Measurements from ENCODE around the gene LY9. TPM values are rescaled to one million over a fixed set of nuclear protein-coding genes. Genes with fewer than 3 reads are reported as not detected.

LY9 gene
- total RNA-seq, 1 experiment from 2014 or later, result not detected

GRCh38 chr1:160800645-160801408 is 4.9 kb downstream of the LY9 start:
- no peak overlapping the region for H2AK5ac ChIP-seq (ENCODE audit: insufficient read length, low read length)
- no peak overlapping the region for H3K18ac ChIP-seq (ENCODE audit: insufficient read length, low read depth, low read length)
- H3K4me2 ChIP-seq (ENCODE audit: insufficient read depth, insufficient read length, low read length), result no peak overlapping the region
- peaks cover 3% of the 10 kb centered on the region; the same call in 1 of the 2 replicates for H3K27me3 Mint-ChIP-seq (ENCODE audit: low read depth)
- no peaks in the 10 kb centered on the region; a peak in 1 of 7 replicates for H3K36me3 Mint-ChIP-seq (ENCODE audit: insufficient read depth in 1 of 3, low read depth in 3 of 3)
- H3K79me1 ChIP-seq (ENCODE audit: insufficient read depth, low read depth, low read length, poor library complexity, severe bottlenecking), result no peaks in the 10 kb centered on the region
- H3K27me3 ChIP-seq (ENCODE audit: insufficient read depth, low read length), result no peaks in the 10 kb centered on the region
- no peak overlapping the region for H3K4me3 Mint-ChIP-seq
- no peak overlapping the region for H3T11ph ChIP-seq (ENCODE audit: low read length)
- H3K4me1 ChIP-seq (ENCODE audit: insufficient read depth, low read length), result no peaks in the 10 kb centered on the region
- H4K8ac ChIP-seq (replicated peaks; ENCODE audit: insufficient read length, low read depth, low read length), result no peak overlapping the region
- H3K4ac ChIP-seq (ENCODE audit: low read depth, low read length), result no peak overlapping the region
- H3K4me1 Mint-ChIP-seq, result no peaks in the 10 kb centered on the region
- no peak overlapping the region for H2BK12ac ChIP-seq (ENCODE audit: insufficient read length, low read depth, low read length)
- no peak overlapping the region for H2BK20ac ChIP-seq (ENCODE audit: low read depth, low read length, poor library complexity, severe bottlenecking)
- H3K79me2 ChIP-seq (ENCODE audit: insufficient read depth, low read length), result no peaks in the 10 kb centered on the region
- H3K14ac ChIP-seq (ENCODE audit: insufficient read depth, low read length), result no peak overlapping the region
- H3K23me2 ChIP-seq (ENCODE audit: insufficient read length, low read depth, low read length, poor library complexity, severe bottlenecking), result no peaks in the 10 kb centered on the region
- H2BK120ac ChIP-seq (ENCODE audit: low read depth, low read length, poor library complexity, severe bottlenecking), result no peak overlapping the region
- no peak overlapping the region for H2AFZ ChIP-seq (ENCODE audit: low read length)
- no peak overlapping the region for H3K27ac Mint-ChIP-seq
- H4K91ac ChIP-seq (ENCODE audit: insufficient read length, low read depth, low read length), result no peak overlapping the region
- no peak overlapping the region for H3K23ac ChIP-seq (ENCODE audit: insufficient read length, low read depth, low read length)
- no peak overlapping the region for H2BK15ac ChIP-seq (ENCODE audit: low read depth, low read length)
- H3K9me3 Mint-ChIP-seq, result peaks cover 3 to 4% of the 10 kb centered on the region in 2 experiments; a peak in 2 of 5 replicates
- no peak for TF ChIP-seq CTCF (conservative IDR thresholded peaks at IDR 0.05)
- no peak overlapping the region for H3K56ac ChIP-seq (ENCODE audit: insufficient read length, low read depth, low read length)
- H4K5ac ChIP-seq (ENCODE audit: insufficient read length, low read depth, low read length), result no peak overlapping the region
- no peak overlapping the region for H3K9ac ChIP-seq (ENCODE audit: extremely low read depth, insufficient read length, low read length)
- no peak overlapping the region for H2BK5ac ChIP-seq (ENCODE audit: insufficient read length, low read length)
- no CpG with 5 or more reads among the region's 4 CpGs for WGBS (ENCODE audit: extremely low coverage, insufficient read length, low lambda C conversion rate)
- no peak for DNase-seq
- H3K9me3 ChIP-seq (ENCODE audit: control insufficient read depth, low read depth, low read length), result no peaks in the 10 kb centered on the region
- H4K20me1 ChIP-seq (ENCODE audit: control insufficient read depth, insufficient read depth, insufficient read length), result no peaks in the 10 kb centered on the region
- no peak overlapping the region for H3K27ac ChIP-seq (ENCODE audit: insufficient read length, low read depth, low read length)
